Mucosa of rectum (tissue), 2 donors: Measurements from ENCODE around the gene NDUFA9.

ENCODE experiments used
- H3K27ac ChIP-seq, 2 donors: one replicate each; pipeline ENCODE4 v1.7.0; 2013; ENCODE audit warnings: inconsistent platforms in 2 of 2, low read depth in 2 of 2, low read length in 2 of 2
- H3K27me3 ChIP-seq, 2 donors: one replicate each; pipeline ENCODE4 v1.7.0; 2013; ENCODE audit warnings: low read length in 2 of 2; ENCODE audit not compliant: control insufficient read depth in 2 of 2, insufficient read depth in 2 of 2
- H3K36me3 ChIP-seq, 2 donors: one replicate each; pipeline ENCODE4 v1.7.0; 2013; ENCODE audit warnings: low read length in 2 of 2; ENCODE audit not compliant: control insufficient read depth in 2 of 2, insufficient read depth in 2 of 2
- H3K4me1 ChIP-seq, 2 donors: one replicate each; pipeline ENCODE4 v1.7.0; 2013; ENCODE audit warnings: low read length in 2 of 2, mild to moderate bottlenecking in 1 of 2; ENCODE audit not compliant: control insufficient read depth in 2 of 2, insufficient read depth in 2 of 2
- H3K4me3 ChIP-seq, 2 donors: one replicate each; pipeline ENCODE4 v1.7.0; 2013; ENCODE audit warnings: low read length in 2 of 2
- H3K9ac ChIP-seq, 2 donors: one replicate each; pipeline ENCODE4 v1.7.0; 2013; ENCODE audit warnings: low read length in 2 of 2, low read depth in 1 of 2, mild to moderate bottlenecking in 1 of 2
- H3K9me3 ChIP-seq, 2 donors: one replicate each; pipeline ENCODE4 v1.7.0; 2013; ENCODE audit warnings: low read length in 2 of 2; ENCODE audit not compliant: control insufficient read depth in 2 of 2
- donor health status: healthy.
- donor health status: Normal muscosa, but diverticular disease.

Gene NDUFA9

GRCh38 chr12:4681732-4682131, 32.8 kb downstream of the NDUFA9 start:
- Histone ChIP-seq H3K9me3 (no peaks in the 10 kb centered on the region), H3K36me3 (peaks cover 38 to 42% of the 10 kb centered on the region in 2 donors), H3K27me3 (no peaks in the 10 kb centered on the region), H3K4me3 (no peak overlapping the region), H3K4me1 (no peaks in the 10 kb centered on the region), H3K9ac (no peak overlapping the region), H3K27ac (no peak overlapping the region)

GRCh38 chr12:4685317-4685716, 36.4 kb downstream of the NDUFA9 start:
- H3K9ac ChIP-seq, result no peak overlapping the region
- no peaks in the 10 kb centered on the region for H3K4me1 ChIP-seq
- H3K27ac ChIP-seq, result no peak overlapping the region
- H3K36me3 ChIP-seq, result peaks cover 58 to 63% of the 10 kb centered on the region in 2 donors
- no peak overlapping the region for H3K4me3 ChIP-seq
- H3K9me3 ChIP-seq, result no peaks in the 10 kb centered on the region
- H3K27me3 ChIP-seq, result no peaks in the 10 kb centered on the region

GRCh38 chr12:4690760-4691159, 41.8 kb downstream of the NDUFA9 start:
- H3K9ac ChIP-seq, result no peak overlapping the region
- no peak overlapping the region for H3K27ac ChIP-seq
- no peaks in the 10 kb centered on the region for H3K9me3 ChIP-seq
- peaks cover 27 to 32% of the 10 kb centered on the region in 2 donors for H3K36me3 ChIP-seq
- no peak overlapping the region for H3K4me3 ChIP-seq
- H3K27me3 ChIP-seq, result no peaks in the 10 kb centered on the region
- H3K4me1 ChIP-seq, result no peaks in the 10 kb centered on the region
